HCT116 (cell line): Measurements from ENCODE around the gene DNAJC2. TPM values are rescaled to one million over a fixed set of nuclear protein-coding genes. Genes with fewer than 3 reads are reported as not detected.

Source experiments
- ATAC-seq: fragments of 200-7000 bp; cut with Tn5 transposase; 2 replicates; pipeline ENCODE4 v1.9.1; 2020; ENCODE audit warnings: mild to moderate bottlenecking, moderate library complexity
- Bru-seq: library from RNA; stranded (reverse); fragments of 400-500 nt; gene quantifications from one replicate; lab custom pipeline; 2021; lab: Mats Ljungman, UMichigan
- BruChase-seq, 2 experiments: library from RNA; stranded (reverse); fragments of 400-500 nt; gene quantifications; one replicate each; lab custom pipeline; 2021; lab: Mats Ljungman, UMichigan
- BruUV-seq: library from RNA; stranded (reverse); fragments of 400-500 nt; replicated peaks from 2 replicates; lab custom pipeline; 2021; lab: Mats Ljungman, UMichigan
- CTCF ChIA-PET: fragments of 300-600 bp; sonication (Branson Sonifier 250); formaldehyde crosslinking; loops from one replicate; lab custom pipeline; 2021; ENCODE audit warnings: antibody characterized with exemption; lab: Charles Lee
- POLR2A ChIA-PET: fragments of 300-600, 350-600 bp; sonication (Branson Sonifier 250); formaldehyde crosslinking; loops from one replicate; lab custom pipeline; 2021; ENCODE audit warnings: antibody characterized with exemption; lab: Charles Lee
- RAD21 ChIA-PET, 2 experiments: fragments of 300-600 bp; sonication (Branson Sonifier 250); formaldehyde crosslinking; loops; one replicate each; lab custom pipeline; 2023; ENCODE audit warnings: low total read pairs in 2 of 2; ENCODE audit not compliant: uncharacterized antibody in 2 of 2, unreplicated experiment in 2 of 2, low non-redundant PET in 1 of 2; lab: Charles Lee
- DNase-seq: peaks from one replicate; pipeline ENCODE4 v3.0.0-alpha.2; 2010; ENCODE audit warnings: low read depth, low spot score
- H2AFZ ChIP-seq: fragments of 200-600 bp; shearing (Covaris generic), sonication (generic); 2 replicates; pipeline ENCODE4 v1.6.1; 2017; ENCODE audit warnings: low read depth, mixed run types, mixed read lengths, antibody characterized with exemption, low read length; ENCODE audit not compliant: poor library complexity, severe bottlenecking
- H3K27ac ChIP-seq: 2 replicates; pipeline ENCODE4 v1.5.1; 2012; ENCODE audit warnings: low read depth, low read length
- H3K27me3 ChIP-seq: fragments of 200-600 bp; sonication (generic); 2 replicates; pipeline ENCODE4 v1.6.1; 2016; ENCODE audit warnings: mixed run types, low read length, mixed read lengths; ENCODE audit not compliant: insufficient read depth
- H3K36me3 ChIP-seq, 2 experiments: fragments of 200-500 bp in 1 of 2; fragments of 200-600 bp in 1 of 2; sonication (Bioruptor generic) in 1 of 2; sonication (generic) in 1 of 2; 2 replicates each; pipeline versions ENCODE4 v1.5.1 to v1.6.1; 2014 to 2016; ENCODE audit warnings: low read length in 2 of 2, inconsistent platforms in 1 of 2, mixed read lengths in 1 of 2, mixed run types in 1 of 2; ENCODE audit not compliant: insufficient read depth in 2 of 2, control insufficient read depth in 1 of 2
- H3K4me1 ChIP-seq, 2 experiments: fragments of 200-600 bp in 1 of 2; sonication (generic) in 1 of 2; 2 replicates each; pipeline versions ENCODE4 v1.5.1 to v1.6.1; 2012 to 2017; ENCODE audit warnings: low read length in 2 of 2, inconsistent platforms in 1 of 2, mild to moderate bottlenecking in 1 of 2, mixed read lengths in 1 of 2, mixed run types in 1 of 2, moderate library complexity in 1 of 2; ENCODE audit not compliant: insufficient read depth in 2 of 2, control insufficient read depth in 1 of 2
- H3K4me2 ChIP-seq: fragments of 200-600 bp; sonication (generic); 2 replicates; pipeline ENCODE4 v1.6.1; 2017; ENCODE audit warnings: mixed run types, low read length, mixed read lengths
- H3K4me3 ChIP-seq, 2 experiments: fragments of 200-600 bp in 1 of 2; sonication (generic) in 1 of 2; replicated peaks in 1 of 2; 2 replicates each; pipeline ENCODE4 v1.5.1; 2011 to 2016; ENCODE audit warnings: low read length in 2 of 2, control low read depth in 1 of 2, low read depth in 1 of 2, mild to moderate bottlenecking in 1 of 2, mixed read lengths in 1 of 2, mixed run types in 1 of 2
- H3K79me2 ChIP-seq: fragments of 200-600 bp; sonication (generic); 2 replicates; pipeline ENCODE4 v1.6.1; 2017; ENCODE audit warnings: mild to moderate bottlenecking, mixed run types, low read length, moderate library complexity, mixed read lengths; ENCODE audit not compliant: insufficient read depth
- H3K9ac ChIP-seq: fragments of 200-600 bp; sonication (generic); 2 replicates; pipeline ENCODE4 v1.6.1; 2016; ENCODE audit warnings: low read length, mixed read lengths
- H3K9me2 ChIP-seq: fragments of 200-600 bp; sonication (generic), shearing (Covaris generic); 2 replicates; pipeline ENCODE4 v1.6.1; 2017; ENCODE audit warnings: mixed run types, mild to moderate bottlenecking, moderate library complexity; ENCODE audit not compliant: insufficient read depth
- H3K9me3 ChIP-seq, 2 experiments: fragments of 200-500 bp in 1 of 2; fragments of 200-600 bp in 1 of 2; sonication (Bioruptor generic) in 1 of 2; sonication (generic) in 1 of 2; 2 replicates each; pipeline ENCODE4 v1.6.1; 2014 to 2017; ENCODE audit warnings: low read length in 2 of 2, mixed read lengths in 2 of 2, inconsistent platforms in 1 of 2, low read depth in 1 of 2, mild to moderate bottlenecking in 1 of 2, mixed run types in 1 of 2, moderate library complexity in 1 of 2; ENCODE audit not compliant: control insufficient read depth in 1 of 2, insufficient read depth in 1 of 2
- H4K20me1 ChIP-seq: fragments of 200-600 bp; sonication (generic), shearing (Covaris generic); 2 replicates; pipeline ENCODE4 v1.6.1; 2017; ENCODE audit warnings: mixed run types, mild to moderate bottlenecking, moderate library complexity; ENCODE audit not compliant: insufficient read depth
- CBX3 ChIP-seq: IDR thresholded peaks from 2 replicates; pipeline ENCODE4 v1.6.1; 2012; ENCODE audit warnings: low read depth
- CEBPB ChIP-seq: IDR thresholded peaks from 2 replicates; pipeline ENCODE4 v1.6.1; 2012; ENCODE audit warnings: low read depth
- EGR1 ChIP-seq: IDR thresholded peaks from 2 replicates; pipeline ENCODE4 v1.6.1; 2012; ENCODE audit warnings: low read depth
- ELF1 ChIP-seq: IDR thresholded peaks from 2 replicates; pipeline ENCODE4 v1.6.1; 2012; ENCODE audit warnings: low read depth, borderline replicate concordance
- EZH2phosphoT487 ChIP-seq: fragments of 200-600 bp; IDR thresholded peaks from 2 replicates; pipeline ENCODE4 v1.6.1; 2018; ENCODE audit warnings: antibody characterized with exemption, borderline replicate concordance
- FOSL1 ChIP-seq: IDR thresholded peaks from 2 replicates; pipeline ENCODE4 v1.6.1; 2012; ENCODE audit warnings: low read depth
- JUND ChIP-seq: IDR thresholded peaks from 2 replicates; pipeline ENCODE4 v1.6.1; 2012
- POLR2AphosphoS5 ChIP-seq: IDR thresholded peaks from 2 replicates; pipeline ENCODE4 v1.6.1; 2011; ENCODE audit warnings: mild to moderate bottlenecking, low read depth, low read length, moderate library complexity
- RAD21 ChIP-seq: IDR thresholded peaks from 2 replicates; pipeline ENCODE4 v1.6.1; 2012; ENCODE audit warnings: low read depth, mild to moderate bottlenecking
- SIN3A ChIP-seq: IDR thresholded peaks from 2 replicates; pipeline ENCODE4 v1.6.1; 2012; ENCODE audit warnings: low read depth
- SP1 ChIP-seq: IDR thresholded peaks from 2 replicates; pipeline ENCODE4 v1.6.1; 2012; ENCODE audit warnings: low read depth
- SRF ChIP-seq: IDR thresholded peaks from 2 replicates; pipeline ENCODE4 v1.6.1; 2012; ENCODE audit warnings: low read depth
- TCF7L2 ChIP-seq: IDR thresholded peaks from 2 replicates; pipeline ENCODE4 v1.7.0; 2011; ENCODE audit warnings: borderline replicate concordance, inconsistent platforms; ENCODE audit not compliant: insufficient read depth, insufficient read length; ENCODE audit errors: extremely low read depth
- YY1 ChIP-seq: IDR thresholded peaks from 2 replicates; pipeline ENCODE4 v1.6.1; 2011; ENCODE audit warnings: low read length, low read depth, moderate library complexity, mild to moderate bottlenecking; ENCODE audit not compliant: insufficient replicate concordance; ENCODE audit errors: extremely low read depth
- ZFX ChIP-seq: fragments of 450-650 bp; IDR thresholded peaks from 2 replicates; pipeline ENCODE4 v1.6.1; 2017
- ZNF274 ChIP-seq: fragments of 200-500 bp; sonication (Bioruptor generic); IDR thresholded peaks from 2 replicates; pipeline ENCODE4 v1.6.1; 2014; ENCODE audit warnings: mild to moderate bottlenecking, low read depth, low read length, inconsistent platforms
- intact Hi-C: fragments of 100-400 bp; cut with micrococcal nuclease; formaldehyde crosslinking; loops from 2 replicates; pipeline ENCODE4 v1.10.0; 2022
- long read RNA-seq: library from polyadenylated mRNA; unstranded; transcript quantifications from one replicate; pipeline ENCODE4 v2.0.0, GENCODE V29; 2021; ENCODE audit not compliant: unreplicated experiment
- polyA plus RNA-seq: library from polyadenylated mRNA; unstranded; fragments of >200 nt; gene quantifications from 2 replicates; pipeline ENCODE4 v1.2.1, GENCODE V29; 2012; ENCODE audit warnings: missing spikeins
- total RNA-seq: library from RNA; stranded (reverse); gene quantifications from one replicate; pipeline ENCODE4 v1.2.1, GENCODE V29; 2021; ENCODE audit not compliant: unreplicated experiment
- TF ChIP-seq, protein P1 (sequence below): IDR thresholded peaks from 2 replicates; pipeline ENCODE4 v1.6.1; 2012
- TF ChIP-seq, protein P2 (sequence below): IDR thresholded peaks from 2 replicates; pipeline ENCODE4 v1.6.1; 2012
- TF ChIP-seq, protein P3 (sequence below): IDR thresholded peaks from 2 replicates; pipeline ENCODE4 v1.6.1; 2011; ENCODE audit warnings: mild to moderate bottlenecking, low read length, moderate library complexity; ENCODE audit not compliant: insufficient replicate concordance; ENCODE audit errors: extremely low read depth
- TF ChIP-seq, protein P4 (sequence below), 3 experiments: fragments of 200-600 bp in 1 of 3; sonication (generic) in 1 of 3; IDR thresholded peaks in 2 of 3; conservative IDR thresholded peaks in 1 of 3; 2 replicates each; pipeline ENCODE4 v1.5.1; 2012 to 2017; ENCODE audit warnings: low read depth in 2 of 3, low read length in 2 of 3, antibody characterized with exemption in 1 of 3, borderline replicate concordance in 1 of 3, control low read depth in 1 of 3, mild to moderate bottlenecking in 1 of 3, mixed read lengths in 1 of 3, mixed run types in 1 of 3, moderate library complexity in 1 of 3; ENCODE audit not compliant: insufficient read depth in 1 of 3

DNAJC2 gene, protein sequence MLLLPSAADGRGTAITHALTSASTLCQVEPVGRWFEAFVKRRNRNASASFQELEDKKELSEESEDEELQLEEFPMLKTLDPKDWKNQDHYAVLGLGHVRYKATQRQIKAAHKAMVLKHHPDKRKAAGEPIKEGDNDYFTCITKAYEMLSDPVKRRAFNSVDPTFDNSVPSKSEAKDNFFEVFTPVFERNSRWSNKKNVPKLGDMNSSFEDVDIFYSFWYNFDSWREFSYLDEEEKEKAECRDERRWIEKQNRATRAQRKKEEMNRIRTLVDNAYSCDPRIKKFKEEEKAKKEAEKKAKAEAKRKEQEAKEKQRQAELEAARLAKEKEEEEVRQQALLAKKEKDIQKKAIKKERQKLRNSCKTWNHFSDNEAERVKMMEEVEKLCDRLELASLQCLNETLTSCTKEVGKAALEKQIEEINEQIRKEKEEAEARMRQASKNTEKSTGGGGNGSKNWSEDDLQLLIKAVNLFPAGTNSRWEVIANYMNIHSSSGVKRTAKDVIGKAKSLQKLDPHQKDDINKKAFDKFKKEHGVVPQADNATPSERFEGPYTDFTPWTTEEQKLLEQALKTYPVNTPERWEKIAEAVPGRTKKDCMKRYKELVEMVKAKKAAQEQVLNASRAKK
- 40.2 TPM for total RNA-seq
- 13.2 and 18.3 TPM in 2 replicates for polyA plus RNA-seq
- Bru-seq, nascent RNA, result percentile 89 among the genes with signal in this experiment
- percentile 82 among the genes with signal in this experiment for BruChase-seq, experiment 1, labeled RNA remaining after a 6-hour chase
- BruChase-seq, experiment 2, labeled RNA remaining after a 2-hour chase, result percentile 73 among the genes with signal in this experiment
- long read RNA-seq, transcript DNAJC2-203 (17 exons, 2,167 nt), result major isoform, 29 of 88 reads
- long read RNA-seq, partial matches to known transcripts, result 46 of 88 reads
- long read RNA-seq, other reads (novel, unspliced or antisense), result 11 of 88 reads

DNA sequence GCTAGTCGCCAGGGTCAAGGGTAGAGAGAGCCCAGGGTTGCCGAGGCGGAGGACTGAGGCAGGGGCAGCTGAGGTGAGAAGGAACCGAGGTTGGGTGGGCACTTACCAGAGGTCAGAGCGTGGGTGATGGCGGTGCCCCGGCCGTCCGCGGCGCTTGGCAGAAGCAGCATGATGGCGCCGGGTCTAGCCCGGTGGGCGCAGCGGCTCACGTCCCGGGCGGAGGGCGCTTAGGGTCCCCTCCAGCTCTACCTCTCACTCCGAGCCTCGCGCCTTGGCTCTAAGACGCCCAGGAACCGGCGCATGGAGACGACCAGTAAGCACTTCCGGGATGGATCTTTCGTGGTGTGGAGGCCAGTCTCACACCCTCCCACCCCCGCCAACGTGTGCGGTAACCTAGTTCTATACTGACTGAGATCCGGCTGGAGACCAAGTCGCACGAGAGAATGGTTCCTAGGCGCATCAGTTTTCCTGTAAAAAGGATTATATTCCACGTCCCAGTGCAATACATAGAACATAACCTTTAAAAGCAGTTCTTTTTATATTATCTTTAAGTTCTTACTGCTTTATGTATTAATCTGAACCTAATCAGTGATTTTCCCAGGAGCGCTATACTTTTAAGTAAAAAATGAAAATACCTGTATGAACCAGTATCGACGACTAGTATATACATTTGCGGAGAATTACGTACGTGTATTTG, at the start of gene DNAJC2:
TSS of gene DNAJC2 (minus strand) at position 315 of the 697 bp plus-strand sequence. CDS start at position 170, 145 bp downstream.
- no peaks in the 10 kb centered on the region for H4K20me1 ChIP-seq
- no peaks in the 10 kb centered on the region for H3K27me3 ChIP-seq
- ChIA-PET POLR2A (no interaction called here), RAD21 (no interaction called here), CTCF (no interaction called here)
- H3K79me2 ChIP-seq, result peaks cover 77% of the 10 kb centered on the region
- ATAC-seq (peak; percentile 85), DNase-seq (peak; percentile 90)
- peak within 1 kb of the TSS; percentile 74 for H3K27ac ChIP-seq
- BruUV-seq, result no TSS peak
- H3K9me3 ChIP-seq, result no peaks in the 10 kb centered on the region
- peak within 1 kb of the TSS; percentile 95 to 97 for H3K4me3 ChIP-seq
- no peaks in the 10 kb centered on the region for H3K9me2 ChIP-seq
- peaks cover 18 to 22% of the 10 kb centered on the region in 2 experiments for H3K4me1 ChIP-seq
- peak within 1 kb of the TSS; percentile 99 for H2AFZ ChIP-seq
- H3K4me2 ChIP-seq, result peak within 1 kb of the TSS; percentile 90
- intact Hi-C loops, result no loop called here
- peak within 1 kb of the TSS; percentile 98 for H3K9ac ChIP-seq
- peaks cover 19 to 21% of the 10 kb centered on the region in 2 experiments for H3K36me3 ChIP-seq
- TF ChIP-seq SRF (peak; percentile 76), EZH2phosphoT487 (no peak), SIN3A (peak; percentile 99), TCF7L2 (peak; percentile 56), RAD21 (no peak), ZFX (peak; percentile 44; the same call in 1 of the 2 replicates), FOSL1 (peak; percentile 27), ZNF274 (no peak), POLR2AphosphoS5 (peak; percentile 95), CBX3 (peak; percentile 99), YY1 (peak; percentile 85), CEBPB (no peak), ELF1 (peak; percentile 91), EGR1 (peak; percentile 95), SP1 (peak; percentile 86), JUND (peak; percentile 43; the same call in 1 of the 2 replicates)
- TF ChIP-seq, protein P1, sequence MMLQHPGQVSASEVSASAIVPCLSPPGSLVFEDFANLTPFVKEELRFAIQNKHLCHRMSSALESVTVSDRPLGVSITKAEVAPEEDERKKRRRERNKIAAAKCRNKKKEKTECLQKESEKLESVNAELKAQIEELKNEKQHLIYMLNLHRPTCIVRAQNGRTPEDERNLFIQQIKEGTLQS, result no peak
- TF ChIP-seq, protein P2, sequence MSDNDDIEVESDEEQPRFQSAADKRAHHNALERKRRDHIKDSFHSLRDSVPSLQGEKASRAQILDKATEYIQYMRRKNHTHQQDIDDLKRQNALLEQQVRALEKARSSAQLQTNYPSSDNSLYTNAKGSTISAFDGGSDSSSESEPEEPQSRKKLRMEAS, result peak; percentile 97
- TF ChIP-seq, protein P3, sequence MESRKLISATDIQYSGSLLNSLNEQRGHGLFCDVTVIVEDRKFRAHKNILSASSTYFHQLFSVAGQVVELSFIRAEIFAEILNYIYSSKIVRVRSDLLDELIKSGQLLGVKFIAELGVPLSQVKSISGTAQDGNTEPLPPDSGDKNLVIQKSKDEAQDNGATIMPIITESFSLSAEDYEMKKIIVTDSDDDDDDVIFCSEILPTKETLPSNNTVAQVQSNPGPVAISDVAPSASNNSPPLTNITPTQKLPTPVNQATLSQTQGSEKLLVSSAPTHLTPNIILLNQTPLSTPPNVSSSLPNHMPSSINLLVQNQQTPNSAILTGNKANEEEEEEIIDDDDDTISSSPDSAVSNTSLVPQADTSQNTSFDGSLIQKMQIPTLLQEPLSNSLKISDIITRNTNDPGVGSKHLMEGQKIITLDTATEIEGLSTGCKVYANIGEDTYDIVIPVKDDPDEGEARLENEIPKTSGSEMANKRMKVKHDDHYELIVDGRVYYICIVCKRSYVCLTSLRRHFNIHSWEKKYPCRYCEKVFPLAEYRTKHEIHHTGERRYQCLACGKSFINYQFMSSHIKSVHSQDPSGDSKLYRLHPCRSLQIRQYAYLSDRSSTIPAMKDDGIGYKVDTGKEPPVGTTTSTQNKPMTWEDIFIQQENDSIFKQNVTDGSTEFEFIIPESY, result no peak
- TF ChIP-seq, protein P4, sequence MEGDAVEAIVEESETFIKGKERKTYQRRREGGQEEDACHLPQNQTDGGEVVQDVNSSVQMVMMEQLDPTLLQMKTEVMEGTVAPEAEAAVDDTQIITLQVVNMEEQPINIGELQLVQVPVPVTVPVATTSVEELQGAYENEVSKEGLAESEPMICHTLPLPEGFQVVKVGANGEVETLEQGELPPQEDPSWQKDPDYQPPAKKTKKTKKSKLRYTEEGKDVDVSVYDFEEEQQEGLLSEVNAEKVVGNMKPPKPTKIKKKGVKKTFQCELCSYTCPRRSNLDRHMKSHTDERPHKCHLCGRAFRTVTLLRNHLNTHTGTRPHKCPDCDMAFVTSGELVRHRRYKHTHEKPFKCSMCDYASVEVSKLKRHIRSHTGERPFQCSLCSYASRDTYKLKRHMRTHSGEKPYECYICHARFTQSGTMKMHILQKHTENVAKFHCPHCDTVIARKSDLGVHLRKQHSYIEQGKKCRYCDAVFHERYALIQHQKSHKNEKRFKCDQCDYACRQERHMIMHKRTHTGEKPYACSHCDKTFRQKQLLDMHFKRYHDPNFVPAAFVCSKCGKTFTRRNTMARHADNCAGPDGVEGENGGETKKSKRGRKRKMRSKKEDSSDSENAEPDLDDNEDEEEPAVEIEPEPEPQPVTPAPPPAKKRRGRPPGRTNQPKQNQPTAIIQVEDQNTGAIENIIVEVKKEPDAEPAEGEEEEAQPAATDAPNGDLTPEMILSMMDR (IDR thresholded peaks at IDR 0.05 in 2 of 3, conservative IDR thresholded peaks at IDR 0.05 in 1 of 3; ENCODE audit: borderline replicate concordance in 1 of 3, insufficient read depth in 1 of 3, low read depth in 2 of 3, low read length in 2 of 3), result no peak
